Omental fat pad (tissue), 4 donors: Measurements from ENCODE around the gene AEBP2. TPM values are rescaled to one million over a fixed set of nuclear protein-coding genes. Genes with fewer than 3 reads are reported as not detected.

Source experiments
- ATAC-seq: fragments of 150-250 bp; one replicate; pipeline ENCODE4 v1.9.1; 2016; ENCODE audit warnings: mild to moderate bottlenecking, moderate library complexity; ENCODE audit not compliant: low FRiP score
- DNase-seq: peaks from one replicate; pipeline ENCODE4 v3.0.0-alpha.2; 2019; ENCODE audit warnings: low spot score
- total RNA-seq, 4 donors: library from RNA; depleted of rRNA; stranded (reverse); fragments of >200 nt; gene quantifications; one replicate each; pipeline ENCODE4 v1.1.0, GENCODE V29; 2016
- TF ChIP-seq, protein P1 (sequence below), 3 donors: fragments of 450-650 bp; IDR thresholded peaks; one replicate each; pipeline ENCODE4 v1.5.1; 2016 to 2017; ENCODE audit warnings: antibody characterized with exemption in 3 of 3, mild to moderate bottlenecking in 3 of 3, moderate library complexity in 2 of 3

AEBP2 gene
- total RNA-seq, 4 donors from 2014 or later, result 19.3 to 39.9 (median 27.7) TPM

DNA sequence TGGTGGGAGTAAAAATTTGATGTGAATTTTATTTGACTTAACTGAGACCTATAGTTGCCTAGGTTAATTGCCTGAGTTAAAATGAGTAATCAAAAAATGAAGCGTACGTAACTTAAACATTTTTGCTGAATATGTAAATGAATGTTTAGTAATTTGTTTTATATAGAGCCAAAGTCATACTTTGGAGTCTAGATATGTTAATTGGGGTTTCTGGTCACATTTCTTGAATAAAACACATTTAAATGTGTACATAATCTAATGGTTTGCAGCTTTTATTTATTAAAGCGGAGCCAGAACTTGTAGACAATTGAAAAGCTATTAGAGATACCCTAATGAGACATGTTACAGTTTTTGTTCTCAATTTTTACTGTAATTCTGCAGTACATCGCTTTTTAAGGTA is 71.2 kb downstream of the AEBP2 start:
- TF ChIP-seq, protein P1, sequence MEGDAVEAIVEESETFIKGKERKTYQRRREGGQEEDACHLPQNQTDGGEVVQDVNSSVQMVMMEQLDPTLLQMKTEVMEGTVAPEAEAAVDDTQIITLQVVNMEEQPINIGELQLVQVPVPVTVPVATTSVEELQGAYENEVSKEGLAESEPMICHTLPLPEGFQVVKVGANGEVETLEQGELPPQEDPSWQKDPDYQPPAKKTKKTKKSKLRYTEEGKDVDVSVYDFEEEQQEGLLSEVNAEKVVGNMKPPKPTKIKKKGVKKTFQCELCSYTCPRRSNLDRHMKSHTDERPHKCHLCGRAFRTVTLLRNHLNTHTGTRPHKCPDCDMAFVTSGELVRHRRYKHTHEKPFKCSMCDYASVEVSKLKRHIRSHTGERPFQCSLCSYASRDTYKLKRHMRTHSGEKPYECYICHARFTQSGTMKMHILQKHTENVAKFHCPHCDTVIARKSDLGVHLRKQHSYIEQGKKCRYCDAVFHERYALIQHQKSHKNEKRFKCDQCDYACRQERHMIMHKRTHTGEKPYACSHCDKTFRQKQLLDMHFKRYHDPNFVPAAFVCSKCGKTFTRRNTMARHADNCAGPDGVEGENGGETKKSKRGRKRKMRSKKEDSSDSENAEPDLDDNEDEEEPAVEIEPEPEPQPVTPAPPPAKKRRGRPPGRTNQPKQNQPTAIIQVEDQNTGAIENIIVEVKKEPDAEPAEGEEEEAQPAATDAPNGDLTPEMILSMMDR (IDR thresholded peaks at IDR 0.05), result no peak
- ATAC-seq (no peak), DNase-seq (no peak)

GRCh38 chr12:19515179-19515578 is 75.9 kb downstream of the AEBP2 start:
- TF ChIP-seq, protein P1 (IDR thresholded peaks at IDR 0.05), result no peak
- ATAC-seq, result no peak
- DNase-seq, result no peak

DNA sequence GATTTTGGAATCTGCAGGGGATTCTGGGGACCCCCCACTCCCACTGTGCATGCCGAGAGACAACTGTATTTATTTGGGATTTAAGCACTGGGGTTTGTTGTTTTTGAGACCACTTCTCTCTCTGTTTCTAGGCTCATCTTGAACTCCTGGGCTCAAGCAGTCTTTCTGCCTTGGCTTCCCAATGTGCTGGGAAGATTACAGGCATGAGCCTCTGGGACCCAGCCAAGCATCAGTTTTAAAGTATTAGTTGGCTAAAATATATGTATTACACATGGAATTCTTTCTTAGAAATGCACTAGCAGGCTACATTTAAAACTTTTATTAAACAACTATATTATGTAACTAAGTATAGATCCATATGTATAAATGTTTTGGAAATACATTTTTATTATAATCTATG is 78.3 kb downstream of the AEBP2 start:
- no peak for ATAC-seq
- TF ChIP-seq, protein P1 (IDR thresholded peaks at IDR 0.05), result no peak

DNA sequence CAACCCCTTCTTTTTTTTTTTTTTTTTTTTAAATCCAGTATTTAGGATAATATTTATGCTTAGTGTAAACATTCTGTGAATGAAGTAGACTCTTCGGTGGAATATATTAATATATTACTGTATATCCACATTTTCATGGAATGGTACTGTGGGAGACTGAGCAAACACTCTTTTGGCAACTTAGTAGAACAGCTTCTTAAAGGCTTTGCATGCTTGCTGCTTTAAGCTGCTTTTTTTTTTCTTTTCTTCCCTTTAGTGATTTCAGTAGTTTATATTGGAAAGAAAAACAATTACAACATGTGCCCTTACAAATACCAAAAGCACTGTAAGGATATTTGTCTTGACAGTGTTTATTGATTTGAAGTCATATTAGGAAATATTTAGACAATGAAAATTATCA is 78.9 kb downstream of the AEBP2 start:
- TF ChIP-seq, protein P1 (IDR thresholded peaks at IDR 0.05), result no peak
- ATAC-seq, result no peak
- DNase-seq, result no peak

More for the DNA sequence above, 78.3 kb downstream of the AEBP2 start:
- no peak for DNase-seq

DNA sequence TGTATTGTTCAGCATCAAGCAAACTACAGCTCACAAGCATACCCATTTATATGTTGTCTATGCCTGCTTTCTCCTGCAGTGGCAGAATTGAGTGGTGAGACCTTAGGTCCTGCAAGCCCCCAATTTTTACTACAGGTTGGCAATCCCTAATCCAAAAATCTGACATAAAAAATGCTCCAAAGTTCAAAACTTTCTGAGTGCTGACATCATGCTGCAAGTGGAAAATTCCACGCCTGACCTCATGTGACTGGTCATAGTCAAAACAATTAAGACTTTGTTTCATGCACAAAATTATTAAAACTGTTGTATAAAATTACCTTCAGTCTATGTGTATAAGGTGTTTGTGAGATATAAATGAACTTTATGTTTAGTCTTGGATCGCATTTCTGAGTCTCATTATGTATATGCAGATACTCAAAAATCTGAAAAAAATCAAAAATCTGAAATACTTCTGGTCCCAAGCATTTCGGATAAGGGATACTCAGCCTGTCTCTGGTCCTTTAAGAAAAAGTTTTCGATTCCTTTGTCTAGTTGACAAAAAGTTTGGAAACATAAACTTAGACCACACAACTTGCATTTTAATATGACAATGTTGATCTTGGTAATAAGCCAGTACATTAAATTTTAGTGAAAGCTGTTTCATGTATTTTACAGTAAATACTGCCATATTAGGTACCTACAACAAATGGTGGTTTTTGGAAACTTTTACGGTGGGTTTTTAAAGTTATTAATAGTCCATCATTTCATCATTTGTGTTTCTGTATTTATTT is 81.5 kb downstream of the AEBP2 start:
- DNase-seq (no peak), ATAC-seq (no peak)
- TF ChIP-seq, protein P1 (IDR thresholded peaks at IDR 0.05), result no peak

DNA sequence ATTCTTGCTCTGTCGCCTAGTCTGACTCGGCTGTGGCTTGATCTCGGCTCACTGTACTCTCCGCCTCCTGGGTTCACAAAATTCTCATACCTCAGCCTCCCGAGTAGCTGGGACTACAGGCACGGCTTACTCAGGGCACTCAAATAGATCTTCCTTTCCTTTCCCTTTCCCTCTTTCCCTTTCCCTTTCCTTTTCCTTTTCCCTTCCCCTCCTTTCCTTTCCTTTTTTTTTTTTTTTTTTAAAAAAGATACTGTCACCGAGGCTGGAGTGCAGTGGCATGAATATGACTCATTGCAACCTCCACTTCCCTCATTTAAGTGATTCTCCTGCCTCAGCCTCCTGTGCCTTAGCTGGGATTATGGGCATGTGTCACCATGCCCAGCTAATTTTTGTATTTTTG is 86.0 kb downstream of the AEBP2 start:
- DNase-seq, result no peak
- TF ChIP-seq, protein P1 (IDR thresholded peaks at IDR 0.05), result no peak
- no peak for ATAC-seq

DNA sequence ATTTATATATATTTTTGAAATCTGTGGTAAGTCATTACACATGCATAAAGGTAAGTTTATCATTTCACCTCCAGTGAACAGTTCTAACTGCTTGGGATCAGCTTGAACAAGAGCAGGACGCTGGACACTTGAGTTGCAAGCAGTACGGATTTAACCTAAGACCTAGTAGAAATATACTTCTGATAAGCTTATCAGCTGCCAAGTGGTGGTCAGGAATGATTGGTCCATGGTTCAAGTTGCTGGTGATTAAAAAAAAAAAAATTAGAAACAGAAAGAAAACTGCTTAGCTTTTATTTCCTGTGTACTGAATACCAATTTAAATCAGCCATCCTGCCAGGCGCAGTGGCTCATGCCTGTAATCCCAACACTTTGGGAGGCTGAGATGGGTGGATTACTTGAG is 88.6 kb downstream of the AEBP2 start:
- DNase-seq (no peak), ATAC-seq (no peak)
- TF ChIP-seq, protein P1 (IDR thresholded peaks at IDR 0.05), result no peak
